Measurements from ENCODE around the gene MYRF.

The MYRF gene

GRCh38 chr11:61739413-61739812 is 13.0 kb upstream of the MYRF start:
- no peak for DNase-seq (ENCODE audit: low read depth)

GRCh38 chr11:61739966-61740365 is 12.5 kb upstream of the MYRF start:
- DNase-seq (ENCODE audit: low read depth), result no peak

- no peak for DNase-seq (ENCODE audit: low read depth)
These were observed 10.0 kb upstream of the MYRF start for GRCh38 chr11:61742391-61742790.

- no peak for DNase-seq (ENCODE audit: low read depth)
These were observed 8.8 kb upstream of the MYRF start for GRCh38 chr11:61743486-61744095.

GRCh38 chr11:61744181-61744580 is 8.3 kb upstream of the MYRF start:
- DNase-seq (ENCODE audit: low read depth), result no peak

- no peak for DNase-seq (ENCODE audit: low read depth)
These were observed 7.8 kb upstream of the MYRF start for GRCh38 chr11:61744609-61745156.

- DNase-seq (ENCODE audit: low read depth), result no peak
These were observed 6.5 kb upstream of the MYRF start for GRCh38 chr11:61745781-61746441.

GRCh38 chr11:61746442-61747191 is 5.8 kb upstream of the MYRF start:
- no peak for DNase-seq (ENCODE audit: low read depth)

- peak; percentile 30 for DNase-seq (ENCODE audit: low read depth)
These were observed 5.1 kb upstream of the MYRF start for GRCh38 chr11:61747192-61747966.

- DNase-seq (ENCODE audit: low read depth), result no peak
These were observed 4.5 kb upstream of the MYRF start for GRCh38 chr11:61747967-61748285.

- DNase-seq (ENCODE audit: low read depth), result no peak
These were observed 2.7 kb upstream of the MYRF start for GRCh38 chr11:61749591-61750217.

GRCh38 chr11:61750631-61751273 is 1.7 kb upstream of the MYRF start:
- no peak for DNase-seq (ENCODE audit: low read depth)

- DNase-seq (ENCODE audit: low read depth), result no peak
These were observed 1.1 kb upstream of the MYRF start for GRCh38 chr11:61751384-61751783.

GRCh38 chr11:61752925-61753521 is 587 bp downstream of the MYRF start:
- no peak for DNase-seq (ENCODE audit: low read depth)

- no peak for DNase-seq (ENCODE audit: low read depth)
These were observed 1.2 kb downstream of the MYRF start for GRCh38 chr11:61753672-61754071.

GRCh38 chr11:61754534-61755482 is 2.4 kb downstream of the MYRF start:
- no peak for DNase-seq (ENCODE audit: low read depth)

GRCh38 chr11:61756147-61756451 is 3.7 kb downstream of the MYRF start:
- no peak for DNase-seq (ENCODE audit: low read depth)

- DNase-seq (ENCODE audit: low read depth), result peak; percentile 15
These were observed 4.2 kb downstream of the MYRF start for GRCh38 chr11:61756452-61757212.

- DNase-seq (ENCODE audit: low read depth), result no peak
These were observed 4.9 kb downstream of the MYRF start for GRCh38 chr11:61757213-61757862.
